SK-MEL-5 (cell line): ENCODE measurements around the gene USP32. TPM values are rescaled to one million over a fixed set of nuclear protein-coding genes. Genes with fewer than 3 reads are reported as not detected.
"Not testable (repeated sequence)": the region's sequence is repeated elsewhere in the genome, so short reads cannot be mapped to it uniquely, and the experiment has no call there.

Source experiments
- DNase-seq: peaks from one replicate; pipeline ENCODE4 v3.0.0-alpha.2; 2016; ENCODE audit warnings: low read depth, low spot score
- in situ Hi-C: cut with HindIII; loops from 2 replicates; pipeline ENCODE4 v1.10.0; 2016; ENCODE audit warnings: low sequenced_read_pairs, high pct_unique_total_duplicates, low pct_unique_long_range_greater_than_20kb
- total RNA-seq: library from RNA; depleted of rRNA; stranded (reverse); fragments of >200 nt; shearing (Covaris generic); gene quantifications from 2 replicates; pipeline ENCODE4 v1.2.3, GENCODE V29; 2014

Gene USP32
- total RNA-seq, 1 experiment from 2014 or later: 167 TPM

GRCh38 chr17:60388742-60389141 is 3.2 kb downstream of the USP32 start:
- in situ Hi-C loops: no loop called here
- DNase-seq: no peak

DNA sequence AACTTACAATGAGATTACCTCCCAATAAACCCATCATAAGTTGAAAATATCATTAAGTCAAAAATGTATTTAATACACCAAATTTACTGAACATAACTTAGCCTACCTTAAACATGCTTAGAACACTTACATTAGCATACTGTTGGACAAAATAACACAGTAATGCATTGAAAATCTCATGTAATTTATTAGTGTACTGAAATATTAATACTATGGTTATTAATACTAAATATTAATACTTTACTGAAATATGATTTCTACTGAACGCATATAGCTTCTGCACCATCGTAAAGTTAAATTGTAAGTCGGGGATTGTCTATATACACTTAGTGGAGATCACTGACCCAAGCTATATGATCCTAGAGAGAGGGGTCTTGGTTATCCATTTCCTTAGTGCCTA is 4.3 kb downstream of the USP32 start:
- no peak for DNase-seq
- in situ Hi-C loops: no loop called here

GRCh38 chr17:60386147-60387058 is 5.5 kb downstream of the USP32 start:
- no peak for DNase-seq
- in situ Hi-C loops: no loop called here

DNA sequence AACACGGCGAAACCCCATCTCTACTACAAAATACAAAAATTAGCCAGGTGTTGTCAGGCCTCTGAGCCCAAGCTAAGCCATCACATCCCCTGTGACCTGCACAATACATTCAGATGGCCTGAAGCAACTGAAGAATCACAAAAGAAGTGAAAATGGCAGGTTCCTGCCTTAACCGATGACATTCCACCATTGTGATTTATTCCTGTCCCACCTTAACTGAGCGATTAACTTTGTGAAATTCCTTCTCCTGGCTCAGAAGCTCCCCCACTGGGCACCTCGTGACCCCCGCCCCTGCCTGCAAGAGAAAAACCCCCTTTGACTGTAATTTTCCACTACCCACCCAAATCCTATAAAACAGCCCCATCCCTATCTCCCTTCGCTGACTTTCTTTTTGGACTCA is 7.0 kb downstream of the USP32 start:
- in situ Hi-C loops: not testable (repeated sequence)

DNA sequence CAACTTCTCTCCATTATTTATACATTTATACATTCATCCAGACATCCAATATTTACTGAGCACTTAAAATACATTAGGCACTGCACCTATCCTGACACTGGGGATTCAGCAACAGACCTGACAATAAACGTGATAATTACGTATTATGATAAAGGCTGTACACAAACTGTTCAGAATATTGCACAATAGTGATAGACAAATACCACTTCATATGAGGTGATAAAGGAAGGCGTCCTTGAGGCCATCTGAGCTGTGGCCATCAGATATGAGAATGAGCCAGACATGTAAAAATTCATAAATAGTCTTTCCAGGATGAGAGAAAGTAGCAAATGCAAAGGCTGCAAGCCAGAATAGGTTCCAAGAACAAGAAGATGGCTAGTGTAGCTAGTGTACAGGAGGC is 8.6 kb downstream of the USP32 start:
- no peak for DNase-seq
- in situ Hi-C loops: no loop called here

More for the DNA sequence above, 7.0 kb downstream of the USP32 start:
- not testable (repeated sequence) for DNase-seq

- no peak for DNase-seq
- in situ Hi-C loops: no loop called here
Measured at GRCh38 chr17:60381958-60382357, 10.0 kb downstream of the USP32 start.

GRCh38 chr17:60379461-60379860 is 12.5 kb downstream of the USP32 start:
- DNase-seq, in situ Hi-C loops: not testable (repeated sequence)

- DNase-seq, in situ Hi-C loops: not testable (repeated sequence)
Measured at GRCh38 chr17:60378187-60378586, 13.7 kb downstream of the USP32 start.

DNA sequence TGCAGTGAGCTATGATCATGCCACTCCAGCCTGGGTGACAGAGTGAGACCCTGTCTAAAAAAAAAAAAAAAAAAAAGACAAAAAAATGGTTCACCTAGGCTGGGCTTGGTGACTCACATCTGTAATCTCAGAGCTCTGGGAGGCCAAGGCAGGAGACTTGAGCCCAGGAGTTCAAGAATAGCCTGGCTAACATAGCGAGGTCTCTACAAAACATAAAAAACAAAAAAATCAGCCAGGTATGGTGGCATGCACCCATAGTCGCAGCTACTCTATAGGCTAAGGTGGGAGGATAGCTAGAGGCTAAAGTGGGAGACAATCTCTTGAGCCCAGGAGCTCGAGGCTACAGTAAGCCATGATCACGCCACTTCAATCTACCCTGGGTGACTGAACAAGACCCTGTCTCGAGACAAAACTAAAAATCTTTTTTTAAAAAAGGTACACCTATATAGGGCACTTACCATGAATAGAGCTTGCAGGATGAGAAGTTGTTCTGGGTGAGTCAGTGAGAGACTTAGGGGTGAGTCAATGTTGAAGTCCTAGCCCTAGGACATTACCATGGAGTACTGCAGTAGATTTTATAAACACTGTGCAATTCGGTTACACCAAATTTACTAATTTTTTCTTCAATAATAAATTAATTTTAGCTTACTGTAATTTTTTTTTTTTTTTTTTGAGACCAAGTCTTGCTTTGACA is 19.0 kb downstream of the USP32 start:
- DNase-seq: no peak
- in situ Hi-C loops: no loop called here

- DNase-seq: no peak
- in situ Hi-C loops: no loop called here
Measured at GRCh38 chr17:60371818-60372510, 20.0 kb downstream of the USP32 start.

DNA sequence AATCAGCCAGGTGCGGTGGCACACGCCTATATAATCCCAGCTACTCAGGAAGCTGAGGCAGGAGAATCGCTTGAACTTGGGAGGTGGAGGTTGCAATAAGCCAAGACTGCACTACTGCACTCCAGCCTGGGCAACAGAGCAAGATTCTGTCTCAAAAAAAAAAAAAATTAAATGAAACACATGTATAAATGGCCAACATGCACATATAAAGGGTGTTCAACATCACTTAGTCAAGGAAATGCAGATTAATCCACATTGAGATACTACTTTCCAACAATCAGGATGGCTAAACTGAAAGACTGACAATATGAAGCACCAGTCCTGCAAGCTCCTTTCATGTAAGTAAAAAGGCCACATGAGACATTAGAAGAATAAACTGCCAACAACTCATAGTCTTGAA is 20.5 kb downstream of the USP32 start:
- DNase-seq: no peak
- in situ Hi-C loops: no loop called here

GRCh38 chr17:60369727-60370126 is 22.2 kb downstream of the USP32 start:
- DNase-seq: no peak
- in situ Hi-C loops: no loop called here

DNA sequence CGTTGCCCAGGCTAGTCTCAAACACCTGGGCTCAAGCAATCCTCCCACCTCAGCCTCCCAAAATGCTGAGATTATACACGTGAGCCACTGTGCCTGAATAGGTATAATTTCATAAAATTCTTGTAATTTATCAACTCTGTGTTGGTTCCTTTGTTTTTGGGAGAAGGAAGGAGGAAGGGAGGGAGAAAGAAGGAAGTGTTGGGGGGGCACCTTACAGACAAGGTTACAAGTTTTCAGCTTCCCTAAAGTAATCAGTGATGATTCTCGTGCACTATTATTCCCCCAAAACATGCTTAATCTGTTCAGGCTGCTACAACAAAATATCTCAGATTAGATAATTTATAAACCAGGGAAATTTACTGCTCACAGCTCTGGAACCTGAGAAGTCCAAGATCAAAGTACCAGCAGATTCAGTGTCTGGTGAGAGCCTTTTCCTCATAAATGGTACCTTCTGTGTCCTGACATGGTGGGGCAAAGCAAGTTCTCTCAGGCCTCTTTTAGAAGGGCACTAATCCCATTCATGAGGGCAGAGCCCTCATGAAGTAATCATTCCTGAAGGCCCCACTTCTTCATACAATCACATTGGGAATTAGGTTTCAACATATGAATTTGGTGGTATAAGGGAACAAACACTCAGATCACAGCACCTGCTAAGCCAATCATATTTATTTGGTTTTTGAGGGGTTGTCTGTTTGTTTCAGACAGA is 28.1 kb downstream of the USP32 start:
- DNase-seq: no peak
- in situ Hi-C loops: no loop called here

- no peak for DNase-seq
- in situ Hi-C loops: no loop called here
Measured at GRCh38 chr17:60362329-60362728, 29.6 kb downstream of the USP32 start.

DNA sequence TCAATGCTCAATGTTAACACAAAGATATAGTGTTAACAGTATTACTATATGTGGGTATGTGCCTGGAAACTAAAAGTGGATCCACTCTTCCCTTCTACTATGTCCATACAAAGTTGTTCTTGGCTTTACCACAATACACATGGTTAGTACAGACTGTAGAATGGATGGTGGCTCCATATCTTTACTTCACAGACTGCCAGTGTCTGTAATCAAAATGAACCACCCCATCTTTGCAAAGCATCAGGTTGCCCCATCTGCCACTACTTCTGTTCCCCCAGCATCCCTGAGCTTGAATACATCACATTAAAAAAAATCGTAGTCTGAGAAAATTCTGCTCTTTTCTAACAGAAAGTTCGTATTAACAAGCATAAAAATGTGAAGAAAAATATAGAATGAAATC is 30.0 kb downstream of the USP32 start:
- in situ Hi-C loops: no loop called here
- no peak for DNase-seq

DNA sequence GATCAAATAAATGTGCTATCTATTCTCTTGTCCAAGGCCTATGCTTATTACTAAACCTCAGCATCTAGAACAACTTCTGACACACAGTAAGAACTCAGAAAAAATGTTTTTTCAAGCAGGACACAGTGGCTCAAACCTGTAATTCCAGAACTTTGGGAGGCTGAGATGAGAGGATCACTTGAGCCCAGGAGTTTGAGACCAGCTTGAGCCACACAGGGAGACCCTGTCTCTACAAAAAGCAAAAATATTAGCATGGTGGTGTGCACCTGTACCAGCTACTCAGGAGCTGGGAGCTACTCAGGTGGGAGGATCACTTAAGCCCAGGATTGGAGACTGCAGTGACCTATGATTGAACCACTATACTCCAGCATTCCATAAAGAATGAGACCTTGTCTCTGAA is 32.5 kb downstream of the USP32 start:
- no peak for DNase-seq
- in situ Hi-C loops: no loop called here

- DNase-seq: no peak
- in situ Hi-C loops: no loop called here
Measured at GRCh38 chr17:60358606-60359225, 33.2 kb downstream of the USP32 start.
